Measurements from ENCODE around the gene ZNF350.

DNA sequence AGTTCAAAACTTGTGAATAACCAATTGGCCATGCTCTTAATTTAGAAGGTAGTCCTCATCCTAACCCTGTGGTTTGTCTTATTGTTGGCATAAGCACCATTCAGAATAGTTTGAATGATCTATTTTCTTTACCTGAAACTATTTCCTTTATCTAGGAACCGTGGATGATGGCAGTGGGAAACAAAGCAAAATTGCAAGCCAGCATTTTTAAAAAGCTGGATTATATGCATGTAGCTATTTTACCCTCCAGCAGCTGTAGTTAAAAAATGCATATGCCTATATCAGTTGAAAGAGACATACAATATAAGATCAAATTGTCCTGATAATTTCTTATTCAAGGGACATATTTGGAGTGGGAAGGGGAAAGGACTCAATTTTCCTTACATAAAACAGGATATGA lies 40.0 kb downstream of the ZNF350 start:
- TF ChIP-seq CTCF (CRISPR knock-in tag; IDR thresholded peaks at IDR 0.05) = no peak
- no peak for TF ChIP-seq TBL1XR1 (IDR thresholded peaks at IDR 0.05; ENCODE audit: borderline replicate concordance, low read length, partially characterized antibody)
- no peak for TF ChIP-seq JUND (CRISPR knock-in tag; IDR thresholded peaks at IDR 0.05)
- TF ChIP-seq, protein P1, sequence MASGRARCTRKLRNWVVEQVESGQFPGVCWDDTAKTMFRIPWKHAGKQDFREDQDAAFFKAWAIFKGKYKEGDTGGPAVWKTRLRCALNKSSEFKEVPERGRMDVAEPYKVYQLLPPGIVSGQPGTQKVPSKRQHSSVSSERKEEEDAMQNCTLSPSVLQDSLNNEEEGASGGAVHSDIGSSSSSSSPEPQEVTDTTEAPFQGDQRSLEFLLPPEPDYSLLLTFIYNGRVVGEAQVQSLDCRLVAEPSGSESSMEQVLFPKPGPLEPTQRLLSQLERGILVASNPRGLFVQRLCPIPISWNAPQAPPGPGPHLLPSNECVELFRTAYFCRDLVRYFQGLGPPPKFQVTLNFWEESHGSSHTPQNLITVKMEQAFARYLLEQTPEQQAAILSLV (CRISPR knock-in tag; IDR thresholded peaks at IDR 0.05; ENCODE audit: borderline replicate concordance) = no peak
- no peak for TF ChIP-seq NFE2L2 (IDR thresholded peaks at IDR 0.05; ENCODE audit: low read length)
- TF ChIP-seq, protein P2, sequence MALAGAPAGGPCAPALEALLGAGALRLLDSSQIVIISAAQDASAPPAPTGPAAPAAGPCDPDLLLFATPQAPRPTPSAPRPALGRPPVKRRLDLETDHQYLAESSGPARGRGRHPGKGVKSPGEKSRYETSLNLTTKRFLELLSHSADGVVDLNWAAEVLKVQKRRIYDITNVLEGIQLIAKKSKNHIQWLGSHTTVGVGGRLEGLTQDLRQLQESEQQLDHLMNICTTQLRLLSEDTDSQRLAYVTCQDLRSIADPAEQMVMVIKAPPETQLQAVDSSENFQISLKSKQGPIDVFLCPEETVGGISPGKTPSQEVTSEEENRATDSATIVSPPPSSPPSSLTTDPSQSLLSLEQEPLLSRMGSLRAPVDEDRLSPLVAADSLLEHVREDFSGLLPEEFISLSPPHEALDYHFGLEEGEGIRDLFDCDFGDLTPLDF (CRISPR knock-in tag; IDR thresholded peaks at IDR 0.05) = no peak
- no peak for TF ChIP-seq RERE (CRISPR knock-in tag; IDR thresholded peaks at IDR 0.05; ENCODE audit: low read depth)

Data from HepG2 (cell line).